H1 (cell line): ENCODE data around the gene NUP50. TPM values are rescaled to one million over a fixed set of nuclear protein-coding genes. Genes with fewer than 3 reads are reported as not detected.

Source experiments
- CTCF ChIA-PET: fragments of 300-600 bp; sonication (Branson Sonifier 250); formaldehyde crosslinking; loops from one replicate; lab custom pipeline; 2021; ENCODE audit not compliant: partially characterized antibody; lab: Charles Lee
- POLR2A ChIA-PET: fragments of 300-600 bp; sonication (Branson Sonifier 250); formaldehyde crosslinking; loops from one replicate; lab custom pipeline; 2021; ENCODE audit warnings: inconsistent platforms; ENCODE audit not compliant: partially characterized antibody; lab: Charles Lee
- DNase-seq, 2 experiments: peaks; one replicate each; pipeline versions ENCODE4 v3.0.0 to v3.0.0-alpha.2; 2010 to 2022; ENCODE audit warnings: low spot score in 2 of 2, low read depth in 1 of 2, mixed read lengths in 1 of 2
- FAIRE-seq: peaks from 2 replicates; lab custom pipeline; 2011; peaks lifted over from hg19 to GRCh38; lab: Jason Lieb, UNC
- H2AFZ ChIP-seq: 2 replicates; pipeline ENCODE4 v1.8.1; 2012; ENCODE audit warnings: low read length, inconsistent platforms
- H2AK5ac ChIP-seq: 2 replicates; pipeline ENCODE4 v1.6.1; 2013; ENCODE audit warnings: low read depth, low read length
- H2BK120ac ChIP-seq: replicated peaks from 2 replicates; pipeline ENCODE3; 2013; ENCODE audit warnings: low read depth, low read length, inconsistent platforms
- H2BK12ac ChIP-seq: 2 replicates; pipeline ENCODE4 v1.6.1; 2013; ENCODE audit warnings: low read depth, low read length
- H2BK15ac ChIP-seq: 2 replicates; pipeline ENCODE4 v1.6.1; 2013; ENCODE audit warnings: low read length
- H2BK20ac ChIP-seq: 2 replicates; pipeline ENCODE4 v1.6.1; 2013; ENCODE audit warnings: low read length
- H2BK5ac ChIP-seq: 2 replicates; pipeline ENCODE4 v1.6.1; 2013; ENCODE audit warnings: low read depth, low read length
- H3K14ac ChIP-seq: 2 replicates; pipeline ENCODE4 v1.6.1; 2013; ENCODE audit warnings: inconsistent platforms; ENCODE audit not compliant: insufficient read length
- H3K18ac ChIP-seq: 2 replicates; pipeline ENCODE4 v1.6.1; 2013; ENCODE audit warnings: low read length; ENCODE audit errors: extremely low read depth
- H3K23ac ChIP-seq: 2 replicates; pipeline ENCODE4 v1.6.1; 2013; ENCODE audit warnings: inconsistent platforms; ENCODE audit not compliant: insufficient read length
- H3K23me2 ChIP-seq: 2 replicates; pipeline ENCODE4 v1.6.1; 2013; ENCODE audit warnings: low read depth, low read length
- H3K27ac ChIP-seq: 2 replicates; pipeline ENCODE4 v1.6.1; 2011; ENCODE audit warnings: low read depth, low read length, inconsistent platforms
- H3K27me3 ChIP-seq, 4 experiments: replicated peaks in 1 of 4; 1 replicate in 1 of 4; 2 replicates in 3 of 4; pipeline versions ENCODE4 v1.6.1 to v1.8.1; 2011 to 2013; ENCODE audit warnings: low read length in 3 of 4, mild to moderate bottlenecking in 3 of 4, inconsistent platforms in 2 of 4, mixed read lengths in 2 of 4, moderate library complexity in 1 of 4; ENCODE audit not compliant: control insufficient read depth in 3 of 4, insufficient read depth in 3 of 4; ENCODE audit errors: extremely low read depth in 1 of 4
- H3K36me3 ChIP-seq, 4 experiments: 2 replicates each; pipeline versions ENCODE4 v1.6.1 to v1.8.1; 2011 to 2013; ENCODE audit warnings: mild to moderate bottlenecking in 4 of 4, low read length in 3 of 4, moderate library complexity in 2 of 4, control low read depth in 1 of 4, inconsistent platforms in 1 of 4; ENCODE audit not compliant: insufficient read depth in 4 of 4, control insufficient read depth in 2 of 4
- H3K4ac ChIP-seq: replicated peaks from 2 replicates; pipeline ENCODE3; 2013; ENCODE audit warnings: low read length, low read depth, mixed read lengths, inconsistent platforms; ENCODE audit not compliant: insufficient read length
- H3K4me1 ChIP-seq, 4 experiments: replicated peaks in 1 of 4; 1 replicate in 1 of 4; 2 replicates in 3 of 4; pipeline versions ENCODE4 v1.6.1 to v1.8.1; 2011 to 2013; ENCODE audit warnings: low read length in 3 of 4, inconsistent platforms in 2 of 4, mixed read lengths in 1 of 4; ENCODE audit not compliant: insufficient read depth in 4 of 4, control insufficient read depth in 3 of 4
- H3K4me2 ChIP-seq, 2 experiments: 2 replicates each; pipeline versions ENCODE4 v1.6.1 to v1.8.1; 2011 to 2013; ENCODE audit warnings: low read depth in 2 of 2, low read length in 2 of 2, control low read depth in 1 of 2, inconsistent platforms in 1 of 2, mild to moderate bottlenecking in 1 of 2; ENCODE audit not compliant: insufficient read depth in 1 of 2
- H3K4me3 ChIP-seq, 4 experiments: fragments of 200-600, 300-600 bp in 1 of 4; sonication (generic), shearing (Covaris generic), sonication (Bioruptor Twin) in 1 of 4; 2 replicates each; pipeline versions ENCODE4 v1.5.1 to v1.8.1; 2011 to 2016; ENCODE audit warnings: low read length in 4 of 4, low read depth in 3 of 4, control low read depth in 2 of 4, inconsistent platforms in 2 of 4, mild to moderate bottlenecking in 2 of 4, mixed read lengths in 1 of 4, moderate library complexity in 1 of 4; ENCODE audit not compliant: insufficient read depth in 2 of 4; ENCODE audit errors: extremely low read depth in 1 of 4
- H3K56ac ChIP-seq: replicated peaks from 2 replicates; pipeline ENCODE3; 2013; ENCODE audit warnings: low read depth, mild to moderate bottlenecking, mixed read lengths, low read length, inconsistent platforms; ENCODE audit not compliant: insufficient read length
- H3K79me1 ChIP-seq: 2 replicates; pipeline ENCODE4 v1.6.1; 2013; ENCODE audit warnings: low read depth, low read length, control low read depth
- H3K79me2 ChIP-seq, 2 experiments: 2 replicates each; pipeline versions ENCODE4 v1.6.1 to v1.8.1; 2012 to 2013; ENCODE audit warnings: low read length in 2 of 2, mild to moderate bottlenecking in 2 of 2, inconsistent platforms in 1 of 2; ENCODE audit not compliant: insufficient read depth in 2 of 2, control insufficient read depth in 1 of 2
- H3K9ac ChIP-seq, 4 experiments: replicated peaks in 1 of 4; 1 replicate in 1 of 4; 2 replicates in 3 of 4; pipeline versions ENCODE4 v1.6.1 to v1.8.1; 2011 to 2013; ENCODE audit warnings: low read depth in 3 of 4, low read length in 3 of 4, control low read depth in 2 of 4, mild to moderate bottlenecking in 2 of 4, moderate library complexity in 2 of 4, inconsistent platforms in 1 of 4; ENCODE audit errors: extremely low read depth in 1 of 4
- H3K9me3 ChIP-seq, 2 experiments: 2 replicates each; pipeline versions ENCODE4 v1.6.1 to v1.8.1; 2012 to 2013; ENCODE audit warnings: mild to moderate bottlenecking in 2 of 2, moderate library complexity in 2 of 2, control low read depth in 1 of 2, inconsistent platforms in 1 of 2, low read depth in 1 of 2, low read length in 1 of 2, mixed read lengths in 1 of 2; ENCODE audit not compliant: insufficient read depth in 2 of 2
- H4K20me1 ChIP-seq, 2 experiments: replicated peaks in 1 of 2; 2 replicates each; pipeline versions ENCODE3 to v1.8.1; 2011 to 2013; ENCODE audit warnings: inconsistent platforms in 2 of 2, low read length in 2 of 2, mild to moderate bottlenecking in 1 of 2; ENCODE audit not compliant: insufficient read depth in 2 of 2, control insufficient read depth in 1 of 2
- H4K5ac ChIP-seq: 2 replicates; pipeline ENCODE4 v1.6.1; 2013; ENCODE audit warnings: low read length, low read depth, mixed read lengths, inconsistent platforms; ENCODE audit not compliant: insufficient read length
- H4K8ac ChIP-seq: 2 replicates; pipeline ENCODE4 v1.8.0; 2013; ENCODE audit warnings: mild to moderate bottlenecking, moderate library complexity, low read length, inconsistent platforms; ENCODE audit not compliant: insufficient read depth; ENCODE audit errors: extremely low read depth
- H4K91ac ChIP-seq: replicated peaks from 2 replicates; pipeline ENCODE3; 2013; ENCODE audit warnings: low read length, mixed read lengths, inconsistent platforms; ENCODE audit not compliant: insufficient read length
- BACH1 ChIP-seq: IDR thresholded peaks from 2 replicates; pipeline ENCODE4 v1.6.1; 2012; ENCODE audit warnings: low read length, improper control_type of control experiment
- CEBPB ChIP-seq: IDR thresholded peaks from 2 replicates; pipeline ENCODE4 v1.6.1; 2012; ENCODE audit warnings: low read depth, low read length
- JUN ChIP-seq: IDR thresholded peaks from 2 replicates; pipeline ENCODE4 v1.6.1; 2011; ENCODE audit warnings: low read depth, mild to moderate bottlenecking, improper control_type of control experiment, low read length
- MAFK ChIP-seq: IDR thresholded peaks from 2 replicates; pipeline ENCODE4 v1.6.1; 2012; ENCODE audit warnings: low read depth, mild to moderate bottlenecking, improper control_type of control experiment, low read length
- RBBP5 ChIP-seq: IDR thresholded peaks from 2 replicates; pipeline ENCODE4 v1.7.1; 2012; ENCODE audit warnings: low read depth, mild to moderate bottlenecking, inconsistent platforms, low read length, moderate library complexity, borderline replicate concordance
- SIX5 ChIP-seq: IDR thresholded peaks from 2 replicates; pipeline ENCODE4 v1.6.1; 2011; ENCODE audit warnings: mild to moderate bottlenecking, low read depth, low read length
- SP1 ChIP-seq: IDR thresholded peaks from 2 replicates; pipeline ENCODE4 v1.6.1; 2011; ENCODE audit warnings: low read depth, low read length
- SP2 ChIP-seq: IDR thresholded peaks from 2 replicates; pipeline ENCODE4 v1.6.1; 2012; ENCODE audit warnings: mild to moderate bottlenecking, low read length, inconsistent platforms
- SUZ12 ChIP-seq: fragments of 200-600 bp; sonication (generic); IDR thresholded peaks from 2 replicates; pipeline ENCODE4 v1.6.1; 2012; ENCODE audit warnings: mild to moderate bottlenecking, inconsistent platforms, low read length, moderate library complexity, mixed read lengths
- TBP ChIP-seq: IDR thresholded peaks from 2 replicates; pipeline ENCODE4 v1.6.1; 2011; ENCODE audit warnings: low read depth, low read length, improper control_type of control experiment
- USF2 ChIP-seq: IDR thresholded peaks from 2 replicates; pipeline ENCODE4 v1.6.1; 2011; ENCODE audit warnings: low read length, improper control_type of control experiment
- WGBS, 2 experiments: shearing (Covaris generic) in 1 of 2; methylation state at CpG; one replicate each; pipeline versions ENCODE4 v1.1.6 to v1.1.7; 2013 to 2015; ENCODE audit warnings: low lambda C conversion rate in 2 of 2, mixed read lengths in 2 of 2, inconsistent platforms in 1 of 2, low coverage in 1 of 2, missing lambda C conversion rate in 1 of 2; ENCODE audit not compliant: insufficient replicate concordance in 2 of 2, insufficient coverage in 1 of 2, insufficient read length in 1 of 2; ENCODE audit errors: extremely low coverage in 1 of 2, missing lambda C conversion rate in 1 of 2; 5-methylcytosine and 5-hydroxymethylcytosine counted together
- polyA plus RNA-seq, 7 experiments: library from polyadenylated mRNA; depleted of rRNA in 3 of 7; stranded (reverse) in 5 of 7; unstranded in 2 of 7; fragments of >200 nt in 5 of 7; fragments of 200-250 nt in 2 of 7; gene quantifications; 1 replicate in 5 of 7; 2 replicates in 1 of 7; 4 replicates in 1 of 7; pipeline versions ENCODE4 v1.2.1 to v1.2.3, GENCODE V29; 2011 to 2013; ENCODE audit warnings: missing spikeins in 2 of 7, mixed read lengths in 2 of 7
- total RNA-seq: library from RNA; stranded (reverse); fragmentation: NEBNext Ultra II Directional; extraction: Animal tissue kit (Norgen Biotek cat#: 25700); gene quantifications from 2 replicates; pipeline ENCODE4 v1.2.1, GENCODE V29; 2021
- TF ChIP-seq, protein P1 (sequence below): IDR thresholded peaks from 2 replicates; pipeline ENCODE4 v1.6.1; 2012; ENCODE audit warnings: low read length, inconsistent platforms

NUP50 gene
- total and polyA plus RNA-seq, 2 of the 8 experiments (the other 6 are each of a cell fraction or from before 2014, with no cell fraction given), result 20.0 to 112 TPM

DNA sequence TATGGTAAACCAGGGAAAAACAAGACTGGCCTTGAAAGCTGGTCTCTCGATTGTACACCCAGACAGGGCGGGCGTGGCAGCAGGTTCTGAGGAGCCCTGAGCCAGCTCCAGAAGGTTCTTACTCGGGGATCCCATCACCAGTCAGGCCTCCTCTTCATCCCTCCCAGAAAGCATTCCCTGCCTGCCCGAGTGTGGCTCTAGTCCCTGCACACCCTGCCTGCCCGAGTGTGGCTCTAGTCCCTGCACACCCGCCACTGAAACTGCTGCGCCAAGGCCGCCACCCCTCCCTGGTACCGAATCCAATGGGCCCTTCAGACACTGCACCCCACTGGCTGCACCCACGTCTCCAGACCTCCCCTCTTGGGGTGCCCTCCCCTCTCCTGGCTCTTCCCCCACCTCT is 46.9 kb downstream of the NUP50 start:
- peaks cover 0 to 19% (median 8%) of the 10 kb centered on the region in 4 experiments; a peak in 6 of 7 replicates for H3K4me1 ChIP-seq
- no peak overlapping the region for H3K4ac ChIP-seq
- ChIA-PET POLR2A (interaction anchor here (1.0 to 1.3 kb wide), 4 partner anchors 9 to 101 kb away, joined by 3 to 4 read pairs (median 3); no protein-coding TSS in a partner anchor), CTCF (interaction anchor here (0.7 to 4.4 kb wide), 9 partner anchors 8 to 110 kb away, joined by 3 to 25 read pairs (median 11); no protein-coding TSS in a partner anchor)
- H3K18ac ChIP-seq, result no peak overlapping the region
- H2BK12ac ChIP-seq, result no peak overlapping the region
- H3K23me2 ChIP-seq, result no peaks in the 10 kb centered on the region
- no peaks in the 10 kb centered on the region for H3K9me3 ChIP-seq
- FAIRE-seq (no peak), DNase-seq (no peak)
- H2AK5ac ChIP-seq, result no peak overlapping the region
- H2BK120ac ChIP-seq, result no peak overlapping the region
- H3K9ac ChIP-seq, result no peak overlapping the region
- H4K20me1 ChIP-seq, result peaks cover 4 to 21% of the 10 kb centered on the region in 2 experiments
- no peak overlapping the region for H3K23ac ChIP-seq
- no peaks in the 10 kb centered on the region for H3K36me3 ChIP-seq
- no peak overlapping the region for H4K5ac ChIP-seq
- no peak overlapping the region for H3K4me3 ChIP-seq
- peaks cover 8% of the 10 kb centered on the region for H3K79me1 ChIP-seq
- no peak overlapping the region for H2BK5ac ChIP-seq
- H3K79me2 ChIP-seq, result peaks cover 0 to 10% of the 10 kb centered on the region in 2 experiments; a peak in 2 of 4 replicates
- no peak overlapping the region for H4K8ac ChIP-seq
- H3K4me2 ChIP-seq, result no peak overlapping the region
- WGBS, 2 experiments, result 95% methylated on average over 11 of the region's 11 CpGs; no CpG with 5 or more reads in 1 of the 2 experiments
- H2AFZ ChIP-seq, result no peak overlapping the region
- no peak overlapping the region for H4K91ac ChIP-seq
- H3K27ac ChIP-seq, result no peak overlapping the region
- no peak overlapping the region for H3K14ac ChIP-seq
- no peak overlapping the region for H3K56ac ChIP-seq
- no peak overlapping the region for H2BK20ac ChIP-seq
- 0 out of 2 replicates have a peak overlapping the region, but pooled peaks have one; percentile 46 for H2BK15ac ChIP-seq
- H3K27me3 ChIP-seq, result no peaks in the 10 kb centered on the region
- TF ChIP-seq SP1 (no peak), SP2 (no peak), SIX5 (no peak), JUN (no peak), MAFK (no peak), SUZ12 (no peak), BACH1 (no peak), RBBP5 (no peak), CEBPB (no peak), TBP (no peak), USF2 (no peak)
- TF ChIP-seq, protein P1, sequence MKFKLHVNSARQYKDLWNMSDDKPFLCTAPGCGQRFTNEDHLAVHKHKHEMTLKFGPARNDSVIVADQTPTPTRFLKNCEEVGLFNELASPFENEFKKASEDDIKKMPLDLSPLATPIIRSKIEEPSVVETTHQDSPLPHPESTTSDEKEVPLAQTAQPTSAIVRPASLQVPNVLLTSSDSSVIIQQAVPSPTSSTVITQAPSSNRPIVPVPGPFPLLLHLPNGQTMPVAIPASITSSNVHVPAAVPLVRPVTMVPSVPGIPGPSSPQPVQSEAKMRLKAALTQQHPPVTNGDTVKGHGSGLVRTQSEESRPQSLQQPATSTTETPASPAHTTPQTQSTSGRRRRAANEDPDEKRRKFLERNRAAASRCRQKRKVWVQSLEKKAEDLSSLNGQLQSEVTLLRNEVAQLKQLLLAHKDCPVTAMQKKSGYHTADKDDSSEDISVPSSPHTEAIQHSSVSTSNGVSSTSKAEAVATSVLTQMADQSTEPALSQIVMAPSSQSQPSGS, result no peak
